Measurements from ENCODE around the gene GIMAP5. TPM values are rescaled to one million over a fixed set of nuclear protein-coding genes. Genes with fewer than 3 reads are reported as not detected.
A peak's percentile ranks its signal among the peaks of the same experiment; 100 is the strongest.

Gene GIMAP5
- 10 to 100 TPM in 2 of 4 donors, 1 to 10 TPM in 2; 2.6 to 15.7 (median 11.2) TPM for total RNA-seq

DNA sequence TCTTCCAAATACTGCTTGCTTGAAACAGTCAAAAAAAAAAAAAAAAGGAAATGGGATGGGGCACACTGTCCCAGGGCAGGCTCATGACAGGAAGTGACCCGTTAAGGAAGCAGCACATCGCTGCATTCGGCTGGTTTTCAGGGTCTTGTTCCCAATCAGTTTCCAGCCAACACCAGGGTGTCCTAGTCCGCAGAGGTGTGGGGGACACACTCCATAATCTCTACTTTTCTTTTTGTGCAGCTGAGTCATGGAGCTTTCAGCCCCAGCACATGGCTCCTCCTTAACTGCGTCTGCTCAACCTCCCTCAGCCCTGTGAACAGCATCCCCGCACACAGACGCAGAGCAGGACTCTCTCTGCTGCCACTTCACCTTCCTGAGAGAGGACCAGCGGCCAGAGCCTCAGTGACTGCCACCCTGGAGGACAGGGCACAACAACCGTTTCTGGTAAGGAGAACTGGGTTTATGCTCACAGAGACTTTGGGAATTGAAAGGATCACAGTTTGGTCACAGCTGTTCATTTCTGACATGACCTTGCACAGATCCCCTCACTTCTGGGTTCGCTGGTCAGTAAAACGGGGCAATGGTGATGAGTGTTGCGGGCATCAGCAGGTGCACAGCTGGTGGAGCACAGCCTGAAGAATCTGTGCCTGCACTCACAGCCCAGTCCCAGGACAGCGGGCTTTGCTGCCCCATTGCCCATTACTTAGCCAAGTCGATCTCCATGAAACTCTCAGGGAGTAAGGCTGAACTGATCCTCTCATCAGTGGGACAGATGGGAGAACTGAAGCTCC, at the start of gene GIMAP5:
TSS of gene GIMAP5 (plus strand) at position 154 of the 791 bp plus-strand sequence. CDS start 3,467 bp downstream, outside the sequence.
- in situ Hi-C loops (cut with MboI; ENCODE audit: low pct_ligation_motif_present in 1 of 4, low pct_unique_long_range_greater_than_20kb in 1 of 4, low sequenced_read_pairs in 3 of 4), result loop anchor here in 1 of 4 donors (25.0 kb wide), 1 partner anchor 275 kb away; the partner anchor contains the start of gene GIMAP8
- intact Hi-C loops (cut with DNase I; ENCODE audit: low total_unique reads), result no loop called here
- Histone ChIP-seq H3K27ac (peak within 1 kb of the TSS; percentile 37 to 76 (median 68)), H3K4me1 (peaks cover 0 to 13% (median 0%) of the 10 kb centered on the region in 4 donors), H3K4me3 (peak within 1 kb of the TSS in 3 of 4 donors; percentile 25 to 42 (median 30)), H3K9me3 (no peaks in the 10 kb centered on the region), H3K27me3 (no peaks in the 10 kb centered on the region), H3K36me3 (no peaks in the 10 kb centered on the region)
- TF ChIP-seq CTCF (IDR thresholded peaks at IDR 0.05) (no peak), POLR2A (IDR thresholded peaks at IDR 0.05) (peak; percentile 45), POLR2AphosphoS5 (IDR thresholded peaks at IDR 0.05) (peak in 2 of 3 donors; percentile 27 to 37), EP300 (IDR thresholded peaks at IDR 0.05; ENCODE audit: low read depth) (no peak)
- 32 to 53% methylated on average over 4 to 13 of the region's 14 CpGs for WGBS, 2 donors (ENCODE audit: low coverage in 1 of 2)
- DNase-seq, result no peak

- in situ Hi-C loops (cut with MboI; ENCODE audit: low pct_ligation_motif_present in 1 of 4, low pct_unique_long_range_greater_than_20kb in 1 of 4, low sequenced_read_pairs in 3 of 4), result no loop called here
These were observed 48.6 kb upstream of the GIMAP5 start for GRCh38 chr7:150688630-150689029.

DNA sequence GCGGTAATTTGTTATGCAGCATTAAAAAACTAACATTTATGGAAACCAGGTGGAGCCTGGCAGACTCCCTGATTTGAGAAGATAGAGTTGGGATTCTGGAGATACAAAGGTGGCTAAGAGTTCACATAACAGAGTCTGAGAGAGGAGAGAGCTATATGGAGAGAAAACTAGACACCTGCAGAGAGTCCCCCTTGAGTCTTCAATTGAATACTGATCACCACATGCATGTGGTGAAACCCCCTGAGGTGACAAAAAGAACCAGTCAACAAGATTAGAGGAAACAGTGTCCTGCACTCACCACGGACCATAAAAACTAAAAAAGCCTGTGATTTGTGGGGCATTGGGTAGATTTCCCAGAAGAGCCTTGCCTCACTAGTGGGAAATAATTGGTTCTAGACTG, 41.6 kb upstream of the GIMAP5 start:
- intact Hi-C loops (cut with DNase I; ENCODE audit: low total_unique reads) (no loop called here), in situ Hi-C loops (cut with MboI; ENCODE audit: low pct_ligation_motif_present in 1 of 4, low pct_unique_long_range_greater_than_20kb in 1 of 4, low sequenced_read_pairs in 3 of 4) (no loop called here)
- Histone ChIP-seq H3K9me3 (peaks cover 9 to 19% of the 10 kb centered on the region in 2 donors), H3K4me1 (no peaks in the 10 kb centered on the region), H3K27ac (no peak overlapping the region), H3K36me3 (peaks cover 0 to 4% (median 0%) of the 10 kb centered on the region in 4 donors), H3K27me3 (no peaks in the 10 kb centered on the region), H3K4me3 (no peak overlapping the region)
- TF ChIP-seq POLR2A (IDR thresholded peaks at IDR 0.05) (no peak), POLR2AphosphoS5 (IDR thresholded peaks at IDR 0.05) (no peak), EP300 (IDR thresholded peaks at IDR 0.05; ENCODE audit: low read depth) (no peak), CTCF (IDR thresholded peaks at IDR 0.05) (no peak)
- no peak for DNase-seq
- 40 to 85% methylated on average over 1 to 2 of the region's 2 CpGs for WGBS, 2 donors (ENCODE audit: low coverage in 1 of 2)

More at GRCh38 chr7:150688630-150689029, 48.6 kb upstream of the GIMAP5 start:
- TF ChIP-seq EP300 (IDR thresholded peaks at IDR 0.05; ENCODE audit: low read depth), result no peak
- no peak for TF ChIP-seq POLR2AphosphoS5 (IDR thresholded peaks at IDR 0.05)
- TF ChIP-seq POLR2A (IDR thresholded peaks at IDR 0.05), result no peak
- Histone ChIP-seq H3K36me3 (peaks cover 0 to 11% (median 0%) of the 10 kb centered on the region in 4 donors), H3K4me3 (no peak overlapping the region), H3K4me1 (peaks cover 0 to 24% (median 4%) of the 10 kb centered on the region in 4 donors), H3K27me3 (no peaks in the 10 kb centered on the region), H3K27ac (no peak overlapping the region), H3K9me3 (no peaks in the 10 kb centered on the region)
- intact Hi-C loops (cut with DNase I; ENCODE audit: low total_unique reads), result no loop called here
- 99 to 100% methylated on average over 1 to 6 of the region's 6 CpGs for WGBS, 2 donors (ENCODE audit: low coverage in 1 of 2)
- no peak for DNase-seq

DNA sequence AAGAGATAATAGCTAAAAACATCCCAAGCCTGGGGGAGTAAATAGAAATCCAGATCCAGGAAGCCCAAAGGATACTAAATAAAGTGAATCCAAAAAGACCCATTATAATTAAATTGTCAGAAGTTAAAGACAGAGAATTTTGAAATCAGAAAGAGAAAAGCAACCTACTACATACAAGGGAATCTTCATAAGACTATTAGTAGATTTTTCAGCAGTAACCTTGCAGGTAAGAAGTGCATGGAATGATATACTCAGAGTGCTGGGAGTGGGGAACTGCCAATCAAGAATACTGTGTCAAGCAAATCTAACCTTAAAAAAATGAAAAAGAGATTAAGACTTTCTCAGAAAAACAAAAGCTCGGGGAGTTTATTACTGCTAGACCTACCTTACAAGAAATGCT, 34.0 kb upstream of the GIMAP5 start:
- H3K4me3 ChIP-seq, result no peak overlapping the region
- no peaks in the 10 kb centered on the region for H3K4me1 ChIP-seq
- in situ Hi-C loops (cut with MboI; ENCODE audit: low pct_ligation_motif_present in 1 of 4, low pct_unique_long_range_greater_than_20kb in 1 of 4, low sequenced_read_pairs in 3 of 4), result no loop called here
- no peak overlapping the region for H3K27ac ChIP-seq
- peaks cover 37 to 41% of the 10 kb centered on the region in 2 donors for H3K9me3 ChIP-seq
- H3K36me3 ChIP-seq, result no peaks in the 10 kb centered on the region
- no peak for TF ChIP-seq CTCF (IDR thresholded peaks at IDR 0.05)
- TF ChIP-seq POLR2AphosphoS5 (IDR thresholded peaks at IDR 0.05), result no peak
- no peak for TF ChIP-seq POLR2A (IDR thresholded peaks at IDR 0.05)
- TF ChIP-seq EP300 (IDR thresholded peaks at IDR 0.05; ENCODE audit: low read depth), result no peak
- WGBS, 2 donors (ENCODE audit: low coverage in 1 of 2), result 67 to 92% methylated on average over 1 of the region's 1 CpG
- DNase-seq, result no peak
- intact Hi-C loops (cut with DNase I; ENCODE audit: low total_unique reads), result no loop called here
- no peaks in the 10 kb centered on the region for H3K27me3 ChIP-seq
